Ishikawa (cell line): Measurements from ENCODE around the gene STX18.

Source experiments
- CEBPB ChIP-seq: IDR thresholded peaks from 2 replicates; pipeline ENCODE4 v1.6.1; 2012
- CREB1 ChIP-seq: IDR thresholded peaks from 2 replicates; pipeline ENCODE4 v1.6.1; 2012; ENCODE audit warnings: low read depth
- EGR1 ChIP-seq: IDR thresholded peaks from 2 replicates; pipeline ENCODE4 v1.6.1; 2012
- EP300 ChIP-seq: IDR thresholded peaks from 2 replicates; pipeline ENCODE4 v1.6.1; 2012; ENCODE audit warnings: borderline replicate concordance
- FOXM1 ChIP-seq: IDR thresholded peaks from 2 replicates; pipeline ENCODE4 v1.6.1; 2012; ENCODE audit warnings: low read depth, borderline replicate concordance
- MAX ChIP-seq: IDR thresholded peaks from 2 replicates; pipeline ENCODE4 v1.6.1; 2012
- NFIC ChIP-seq: IDR thresholded peaks from 2 replicates; pipeline ENCODE4 v1.6.1; 2012
- RAD21 ChIP-seq: IDR thresholded peaks from 2 replicates; pipeline ENCODE4 v1.6.1; 2012; ENCODE audit warnings: low read depth
- REST ChIP-seq: IDR thresholded peaks from 2 replicates; pipeline ENCODE4 v1.6.1; 2012; ENCODE audit warnings: low read depth, mild to moderate bottlenecking
- TAF1 ChIP-seq: IDR thresholded peaks from 2 replicates; pipeline ENCODE4 v1.6.1; 2012; ENCODE audit warnings: low read depth, mild to moderate bottlenecking
- TCF12 ChIP-seq: IDR thresholded peaks from 2 replicates; pipeline ENCODE4 v1.6.1; 2012; ENCODE audit warnings: low read depth
- TEAD4 ChIP-seq: IDR thresholded peaks from 2 replicates; pipeline ENCODE4 v1.6.1; 2012
- USF1 ChIP-seq: IDR thresholded peaks from 2 replicates; pipeline ENCODE4 v1.6.1; 2012
- YY1 ChIP-seq: IDR thresholded peaks from 2 replicates; pipeline ENCODE4 v1.6.1; 2012; ENCODE audit warnings: low read depth
- ZBTB7A ChIP-seq: IDR thresholded peaks from 2 replicates; pipeline ENCODE4 v1.6.1; 2012; ENCODE audit warnings: low read depth

Gene STX18

GRCh38 chr4:4539481-4539880 lies 2.4 kb downstream of the STX18 start:
- no peak for TF ChIP-seq EGR1
- TF ChIP-seq YY1: no peak
- TF ChIP-seq USF1: no peak
- TF ChIP-seq CEBPB: no peak
- no peak for TF ChIP-seq CREB1
- TF ChIP-seq RAD21: no peak
- TF ChIP-seq FOXM1: no peak

GRCh38 chr4:4535590-4535989 lies 6.3 kb downstream of the STX18 start:
- TF ChIP-seq YY1: no peak
- TF ChIP-seq NFIC: no peak
- no peak for TF ChIP-seq EGR1
- no peak for TF ChIP-seq FOXM1
- TF ChIP-seq TEAD4: no peak
- TF ChIP-seq EP300: no peak
- TF ChIP-seq ZBTB7A: no peak
- no peak for TF ChIP-seq CEBPB
- TF ChIP-seq TCF12: no peak
- no peak for TF ChIP-seq MAX
- no peak for TF ChIP-seq CREB1
- no peak for TF ChIP-seq USF1
- TF ChIP-seq RAD21: no peak
- TF ChIP-seq REST: no peak
- TF ChIP-seq TAF1: no peak

- TF ChIP-seq TAF1: no peak
- TF ChIP-seq TCF12: no peak
- no peak for TF ChIP-seq CEBPB
- no peak for TF ChIP-seq RAD21
- no peak for TF ChIP-seq FOXM1
- TF ChIP-seq YY1: no peak
- no peak for TF ChIP-seq REST
- no peak for TF ChIP-seq USF1
- TF ChIP-seq ZBTB7A: no peak
- no peak for TF ChIP-seq NFIC
- no peak for TF ChIP-seq CREB1
- TF ChIP-seq TEAD4: no peak
- TF ChIP-seq EGR1: no peak
- no peak for TF ChIP-seq EP300
- no peak for TF ChIP-seq MAX
Measured at GRCh38 chr4:4534515-4535145, 7.2 kb downstream of the STX18 start.

- no peak for TF ChIP-seq USF1
- TF ChIP-seq NFIC: no peak
- no peak for TF ChIP-seq MAX
Measured at GRCh38 chr4:4533461-4534169, 8.2 kb downstream of the STX18 start.

- no peak for TF ChIP-seq YY1
- TF ChIP-seq USF1: no peak
- no peak for TF ChIP-seq EGR1
- TF ChIP-seq ZBTB7A: no peak
- TF ChIP-seq REST: no peak
- no peak for TF ChIP-seq CREB1
- no peak for TF ChIP-seq CEBPB
- no peak for TF ChIP-seq FOXM1
- no peak for TF ChIP-seq NFIC
- TF ChIP-seq TCF12: no peak
- TF ChIP-seq MAX: no peak
- no peak for TF ChIP-seq RAD21
- no peak for TF ChIP-seq TEAD4
Measured at GRCh38 chr4:4532371-4533154, 9.3 kb downstream of the STX18 start.
